AG10803 (cell line): ENCODE results near the gene AVPI1.
A peak's percentile ranks its signal among the peaks of the same experiment; 100 is the strongest.
"Not testable (repeated sequence)": the region's sequence is repeated elsewhere in the genome, so short reads cannot be mapped to it uniquely, and the experiment has no call there.

Experiments used
- DNase-seq: peaks from one replicate; pipeline ENCODE4 v3.0.0; 2010; ENCODE audit warnings: low read depth
- H3K4me3 ChIP-seq: 2 replicates; pipeline ENCODE4 v1.5.1; 2011; ENCODE audit warnings: mild to moderate bottlenecking, low read length, control low read depth
- TF ChIP-seq, protein P1 (sequence below): conservative IDR thresholded peaks from 2 replicates; pipeline ENCODE4 v1.5.1; 2011; ENCODE audit warnings: mild to moderate bottlenecking, low read length, control low read depth, inconsistent platforms

AVPI1 gene

GRCh38 chr10:97686301-97686961 is 610 bp downstream of the AVPI1 start:
- H3K4me3 ChIP-seq = peak overlapping the region; percentile 88
- TF ChIP-seq, protein P1, sequence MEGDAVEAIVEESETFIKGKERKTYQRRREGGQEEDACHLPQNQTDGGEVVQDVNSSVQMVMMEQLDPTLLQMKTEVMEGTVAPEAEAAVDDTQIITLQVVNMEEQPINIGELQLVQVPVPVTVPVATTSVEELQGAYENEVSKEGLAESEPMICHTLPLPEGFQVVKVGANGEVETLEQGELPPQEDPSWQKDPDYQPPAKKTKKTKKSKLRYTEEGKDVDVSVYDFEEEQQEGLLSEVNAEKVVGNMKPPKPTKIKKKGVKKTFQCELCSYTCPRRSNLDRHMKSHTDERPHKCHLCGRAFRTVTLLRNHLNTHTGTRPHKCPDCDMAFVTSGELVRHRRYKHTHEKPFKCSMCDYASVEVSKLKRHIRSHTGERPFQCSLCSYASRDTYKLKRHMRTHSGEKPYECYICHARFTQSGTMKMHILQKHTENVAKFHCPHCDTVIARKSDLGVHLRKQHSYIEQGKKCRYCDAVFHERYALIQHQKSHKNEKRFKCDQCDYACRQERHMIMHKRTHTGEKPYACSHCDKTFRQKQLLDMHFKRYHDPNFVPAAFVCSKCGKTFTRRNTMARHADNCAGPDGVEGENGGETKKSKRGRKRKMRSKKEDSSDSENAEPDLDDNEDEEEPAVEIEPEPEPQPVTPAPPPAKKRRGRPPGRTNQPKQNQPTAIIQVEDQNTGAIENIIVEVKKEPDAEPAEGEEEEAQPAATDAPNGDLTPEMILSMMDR = no peak
- no peak for DNase-seq

DNA sequence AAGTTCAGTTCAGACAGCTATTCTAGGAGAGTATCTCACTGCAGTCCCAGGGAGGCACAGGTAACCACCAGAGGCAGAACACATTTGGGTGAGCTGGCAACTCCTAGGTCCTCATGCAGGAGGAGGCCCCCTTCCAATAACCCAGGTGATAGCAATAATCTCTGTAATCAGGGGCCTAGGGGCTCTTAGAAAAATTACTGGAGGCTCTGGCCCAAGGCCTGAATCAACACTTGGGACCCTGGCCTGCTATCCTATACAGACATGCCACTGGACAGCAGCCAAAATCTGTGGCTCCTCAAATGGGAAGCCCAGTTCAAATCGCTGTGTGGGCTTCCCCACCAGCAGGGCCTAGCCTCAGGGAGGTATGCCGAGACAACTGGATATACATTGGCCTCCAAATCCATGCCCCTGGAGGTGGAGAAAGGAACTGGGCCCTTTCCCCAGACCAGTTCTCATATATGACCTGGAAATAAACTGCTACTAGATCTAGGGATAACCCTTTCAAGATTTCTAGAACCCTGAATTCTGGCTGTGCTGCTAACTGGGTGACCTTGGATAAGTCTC is 1.6 kb downstream of the AVPI1 start:
- DNase-seq = no peak
- peak overlapping the region; percentile 88 for H3K4me3 ChIP-seq
- TF ChIP-seq, protein P1 = peak; percentile 51

DNA sequence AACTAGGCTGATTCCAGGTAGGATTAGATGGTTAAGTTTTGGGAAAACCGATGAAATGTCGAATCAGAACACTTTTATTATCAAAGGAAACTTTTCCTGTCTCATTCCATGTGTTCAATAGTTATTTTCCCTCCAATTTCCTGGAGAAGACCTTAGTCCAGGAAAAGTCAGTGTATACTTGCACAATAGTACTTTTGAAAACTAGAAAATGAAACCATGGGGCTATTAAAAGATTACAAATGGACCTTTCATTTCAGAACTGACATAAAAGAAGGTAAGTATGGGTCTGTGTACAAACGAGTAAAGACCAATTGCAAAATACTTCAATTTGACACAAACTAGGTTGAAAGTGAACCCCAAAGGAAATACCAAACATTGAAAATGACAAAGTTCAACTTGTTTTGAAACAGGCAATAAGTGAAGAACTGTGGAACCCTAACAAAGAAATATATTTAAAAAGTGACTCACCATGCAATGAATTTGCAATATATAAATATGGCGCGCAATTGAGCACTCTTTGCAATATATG is 2.1 kb downstream of the AVPI1 start:
- H3K4me3 ChIP-seq = peak overlapping the region; percentile 88
- TF ChIP-seq, protein P1 = no peak
- DNase-seq = no peak

- not testable (repeated sequence) for DNase-seq
- H3K4me3 ChIP-seq = peak overlapping the region; percentile 41
These were observed 2.7 kb downstream of the AVPI1 start for GRCh38 chr10:97684368-97684713.

DNA sequence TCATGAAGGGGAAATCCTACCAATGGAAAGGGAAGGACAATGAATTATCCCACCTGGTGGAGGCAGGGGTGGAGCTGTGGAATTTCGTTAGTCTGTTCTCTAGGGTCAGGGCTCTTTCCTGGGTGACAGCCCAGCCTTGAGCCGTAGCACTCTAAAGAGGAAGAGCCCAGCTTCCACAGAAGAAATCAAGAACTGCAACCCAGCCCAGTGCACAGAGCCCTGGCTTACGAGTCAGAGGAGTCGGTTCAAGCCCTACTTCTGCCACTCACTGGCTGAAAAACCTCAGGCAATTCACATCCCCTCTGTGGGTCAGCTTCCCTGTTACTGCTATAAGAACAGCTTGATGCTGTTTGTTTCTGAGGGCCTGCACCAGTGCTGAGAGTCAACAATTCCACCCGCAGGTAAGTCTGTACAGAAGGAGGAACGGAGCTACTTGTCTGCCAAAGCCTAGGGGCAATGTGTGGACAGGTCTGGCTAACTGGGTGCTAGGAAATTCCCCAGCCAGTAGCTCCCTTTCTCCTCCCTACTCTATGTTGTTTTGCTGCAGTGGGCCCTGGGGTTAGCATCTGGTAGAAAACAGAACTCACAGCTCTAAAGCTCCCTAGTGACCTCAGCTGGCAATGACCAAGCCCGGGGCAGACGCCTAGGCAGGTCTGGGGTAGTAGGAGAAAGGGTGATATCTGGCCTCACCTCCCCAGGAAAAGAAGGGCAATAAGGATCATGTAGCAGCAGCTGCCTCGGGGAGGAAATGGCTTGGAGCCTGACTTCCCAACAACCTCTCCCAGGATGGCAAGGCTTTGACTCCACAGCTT is 3.3 kb downstream of the AVPI1 start:
- TF ChIP-seq, protein P1 = no peak; the same call in 1 of the 2 replicates
- peak overlapping the region; percentile 41 for H3K4me3 ChIP-seq
- peak; percentile 56 for DNase-seq

DNA sequence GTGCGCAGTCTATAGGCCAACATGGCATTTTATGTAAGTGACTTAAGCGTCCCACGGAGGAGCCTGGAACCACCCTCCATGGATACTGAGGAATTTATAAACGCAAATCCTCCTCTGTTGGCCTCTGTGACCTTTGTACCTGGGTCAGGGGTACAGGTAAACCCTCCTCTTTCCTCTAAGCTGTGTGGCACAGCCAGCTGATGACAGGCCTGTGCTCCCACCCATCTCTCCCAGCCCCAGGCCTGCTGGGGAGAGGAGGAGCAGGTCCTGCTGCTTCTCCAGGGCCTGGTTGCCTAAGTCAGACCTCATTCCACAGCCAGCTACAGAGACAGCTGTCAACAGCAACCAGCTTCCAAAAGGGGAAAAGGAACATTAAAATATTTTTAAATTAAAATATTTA is 5.0 kb downstream of the AVPI1 start:
- DNase-seq = no peak
- no peak overlapping the region for H3K4me3 ChIP-seq
- TF ChIP-seq, protein P1 = no peak

DNA sequence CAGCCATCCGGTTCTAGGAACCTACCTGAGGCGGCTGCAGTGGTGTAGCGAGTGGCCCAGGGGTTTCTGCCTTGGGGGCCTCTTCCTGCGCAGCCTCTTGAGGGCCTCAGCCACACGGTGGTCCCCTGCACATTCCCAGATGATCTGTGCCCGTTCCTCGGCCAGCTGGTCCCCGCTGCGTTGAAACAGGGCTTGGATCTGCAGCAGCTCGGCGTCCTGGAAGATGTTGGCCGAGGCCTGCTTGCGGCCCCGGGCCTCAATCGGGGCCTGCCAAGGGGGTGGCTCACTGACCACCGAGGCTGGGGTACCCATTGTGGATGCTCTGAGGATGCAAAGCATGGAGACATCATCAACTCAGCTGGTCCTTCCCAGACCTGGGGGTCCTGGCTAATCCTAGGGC is 7.4 kb downstream of the AVPI1 start:
- no peak for DNase-seq
- no peak overlapping the region for H3K4me3 ChIP-seq
- TF ChIP-seq, protein P1 = no peak
